ENCODE data around the gene MAD1L1.

GRCh38 chr7:1954366-1955004 is 278.3 kb downstream of the MAD1L1 start:
- TF ChIP-seq CTCF (IDR thresholded peaks at IDR 0.05; ENCODE audit: borderline replicate concordance, extremely low read depth, low read length, poor library complexity, severe bottlenecking) (no peak), EZH2 (IDR thresholded peaks at IDR 0.05; ENCODE audit: borderline replicate concordance, low read depth, low read length, severe bottlenecking) (no peak)

Data from DND-41 (cell line).